ENCODE data around the gene LLPH. TPM values are rescaled to one million over a fixed set of nuclear protein-coding genes. Genes with fewer than 3 reads are reported as not detected.

LLPH gene
- total and polyA plus RNA-seq, 7 experiments from 2014 or later: 14.7 to 31.1 (median 28.4) TPM

DNA sequence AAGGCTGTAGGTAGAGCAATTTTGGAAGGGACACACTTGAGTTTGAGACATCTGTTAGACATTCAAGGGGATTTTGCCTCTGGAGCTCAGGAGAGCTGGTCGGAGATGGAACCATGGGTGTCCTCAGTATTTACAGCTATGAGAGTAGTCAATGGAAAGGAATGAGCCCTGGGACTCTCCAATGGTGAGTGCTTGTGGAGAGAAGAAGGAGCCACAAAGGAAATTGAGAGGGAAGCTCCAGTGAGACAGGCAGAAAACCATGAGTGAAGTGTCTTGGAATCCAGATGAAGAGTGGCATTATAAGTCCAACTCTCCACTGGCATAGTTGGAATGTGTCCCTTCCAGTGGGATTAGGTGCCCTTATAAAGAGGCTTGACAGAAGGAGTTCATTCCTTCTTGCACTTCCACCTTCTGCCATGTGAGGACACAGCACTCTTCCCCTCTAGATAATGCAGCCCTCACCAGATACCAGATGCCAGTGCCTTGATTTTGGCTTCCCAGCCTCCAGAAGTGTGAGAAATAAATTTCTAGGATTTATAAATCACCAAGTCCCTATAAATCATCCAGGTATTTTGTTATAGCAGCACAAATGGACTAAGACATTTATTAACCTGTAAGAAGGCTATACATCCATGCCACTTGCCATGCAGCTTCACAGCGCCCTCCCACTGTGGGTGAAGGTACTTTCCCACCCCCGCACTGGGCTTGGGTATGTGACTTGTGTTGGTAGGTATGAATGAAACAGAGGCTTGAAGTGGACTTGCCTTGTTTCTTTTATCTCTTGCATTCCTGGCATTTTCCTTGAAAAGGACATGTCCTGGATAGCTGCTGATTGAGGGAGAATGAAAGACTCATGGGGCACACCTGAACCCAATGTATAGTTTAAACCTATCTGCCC, 27.3 kb downstream of the LLPH start:
- DNase-seq (no peak), ATAC-seq (no peak)
- ChIA-PET POLR2A (no interaction called here), CTCF (interaction anchor here (0.6 kb wide), 1 partner anchor 36 kb away, joined by 3 read pairs; no protein-coding TSS in a partner anchor)
- H3K9me3 ChIP-seq (ENCODE audit: control insufficient read depth in 2 of 3, low read length in 3 of 3): no peaks in the 10 kb centered on the region
- Mint-ChIP-seq H3K36me3 (peaks cover 0 to 5% (median 0%) of the 10 kb centered on the region in 5 donors), H3K4me1 (peaks cover 2 to 7% (median 4%) of the 10 kb centered on the region in 7 donors), H3K27ac (no peak overlapping the region), H3K4me3 (no peak overlapping the region), H3K9me3 (peaks cover 0 to 20% (median 2%) of the 10 kb centered on the region in 11 donors), H3K27me3 (peaks cover 22 to 41% (median 33%) of the 10 kb centered on the region in 5 donors)
- H3K27me3 ChIP-seq (ENCODE audit: control insufficient read depth in 2 of 2, insufficient read depth in 2 of 2, low read length in 2 of 2): no peaks in the 10 kb centered on the region
- H3K4me1 ChIP-seq (ENCODE audit: control insufficient read depth in 2 of 2, insufficient read depth in 2 of 2, low read length in 2 of 2): no peaks in the 10 kb centered on the region
- H3K36me3 ChIP-seq (ENCODE audit: control insufficient read depth in 2 of 3, insufficient read depth in 3 of 3, low read length in 3 of 3): no peaks in the 10 kb centered on the region
- H3K27ac ChIP-seq (ENCODE audit: low read depth, low read length): no peak overlapping the region
- intact Hi-C loops (cut with micrococcal nuclease): no loop called here
- H3K4me3 ChIP-seq (ENCODE audit: low read length): no peak overlapping the region

DNA sequence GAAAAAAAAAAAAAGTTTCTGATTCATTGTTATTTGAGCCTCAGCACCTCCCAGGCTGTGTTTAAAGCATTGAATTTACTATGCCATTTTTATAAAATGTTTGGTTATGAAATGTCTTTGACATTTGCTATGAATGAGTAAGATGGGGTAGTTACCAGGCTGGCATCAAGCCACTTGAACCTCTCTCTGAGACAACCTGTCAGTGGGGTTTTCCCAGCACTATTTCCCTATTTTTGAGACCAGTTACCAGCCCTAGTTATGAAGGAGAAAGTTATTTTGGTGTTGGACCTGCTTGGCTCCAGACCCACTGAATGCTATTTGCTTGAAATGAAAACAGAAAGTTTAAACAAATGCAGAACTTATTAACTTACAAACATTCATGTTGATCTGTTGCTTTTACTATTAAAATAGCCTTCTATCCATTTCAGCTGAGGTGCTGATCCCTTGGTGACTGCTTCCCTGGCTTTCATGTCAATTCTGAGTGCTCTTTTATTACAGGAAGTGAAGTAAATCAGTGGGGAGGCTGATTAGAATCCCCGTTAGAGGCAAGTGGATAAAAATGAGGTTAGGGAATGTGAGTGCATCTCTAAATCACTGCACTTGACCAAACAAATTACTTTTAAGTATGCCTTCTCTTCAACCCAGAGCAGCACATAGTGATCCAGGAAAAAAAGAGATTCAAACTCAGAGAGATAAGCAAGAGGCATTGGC, 37.8 kb downstream of the LLPH start:
- Histone ChIP-seq H3K36me3 (ENCODE audit: control insufficient read depth in 2 of 3, insufficient read depth in 3 of 3, low read length in 3 of 3) (no peaks in the 10 kb centered on the region), H3K27me3 (ENCODE audit: control insufficient read depth in 2 of 2, insufficient read depth in 2 of 2, low read length in 2 of 2) (no peaks in the 10 kb centered on the region), H3K4me1 (ENCODE audit: control insufficient read depth in 2 of 2, insufficient read depth in 2 of 2, low read length in 2 of 2) (no peaks in the 10 kb centered on the region), H3K4me3 (ENCODE audit: low read length) (no peak overlapping the region), H3K27ac (ENCODE audit: low read depth, low read length) (no peak overlapping the region), H3K9me3 (ENCODE audit: control insufficient read depth in 2 of 3, low read length in 3 of 3) (no peaks in the 10 kb centered on the region)
- H3K4me1 Mint-ChIP-seq: peaks cover 0 to 2% (median 0%) of the 10 kb centered on the region in 7 donors
- intact Hi-C loops (cut with micrococcal nuclease): no loop called here
- ChIA-PET POLR2A (no interaction called here), CTCF (no interaction called here)
- no peak for DNase-seq
- H3K4me3 Mint-ChIP-seq: no peak overlapping the region
- ATAC-seq: peak; percentile 60
- H3K36me3 Mint-ChIP-seq: no peaks in the 10 kb centered on the region
- H3K27me3 Mint-ChIP-seq: peaks cover 17 to 32% (median 18%) of the 10 kb centered on the region in 5 donors
- no peak overlapping the region for H3K27ac Mint-ChIP-seq
- peaks cover 0 to 2% (median 0%) of the 10 kb centered on the region in 11 donors for H3K9me3 Mint-ChIP-seq

DNA sequence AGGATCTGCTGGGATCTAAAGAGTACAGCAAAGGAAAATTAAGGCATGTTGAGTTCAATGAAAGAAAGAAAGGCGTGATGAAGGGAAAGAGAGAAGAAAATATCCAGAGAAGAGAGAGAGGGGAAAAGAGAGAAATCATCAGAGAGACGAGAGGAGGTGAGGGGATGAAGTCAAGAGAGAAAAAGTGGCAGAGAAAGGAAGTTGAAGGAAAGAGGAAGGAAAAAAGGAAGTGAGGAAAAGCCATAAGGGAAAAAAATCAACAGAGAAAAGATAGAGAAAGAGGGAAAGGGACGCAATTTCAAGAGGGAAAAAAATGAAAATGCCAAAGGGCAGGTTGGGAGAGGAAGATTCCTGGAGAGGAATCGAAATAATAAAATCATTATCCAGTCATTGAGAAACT, 40.4 kb downstream of the LLPH start:
- intact Hi-C loops (cut with micrococcal nuclease): no loop called here
- Histone ChIP-seq H3K36me3 (ENCODE audit: control insufficient read depth in 2 of 3, insufficient read depth in 3 of 3, low read length in 3 of 3) (no peaks in the 10 kb centered on the region), H3K27me3 (ENCODE audit: control insufficient read depth in 2 of 2, insufficient read depth in 2 of 2, low read length in 2 of 2) (peaks cover 0 to 3% of the 10 kb centered on the region in 2 donors), H3K27ac (ENCODE audit: low read depth, low read length) (no peak overlapping the region), H3K9me3 (ENCODE audit: control insufficient read depth in 2 of 3, low read length in 3 of 3) (no peaks in the 10 kb centered on the region), H3K4me3 (ENCODE audit: low read length) (no peak overlapping the region), H3K4me1 (ENCODE audit: control insufficient read depth in 2 of 2, insufficient read depth in 2 of 2, low read length in 2 of 2) (no peaks in the 10 kb centered on the region)
- peaks cover 0 to 2% (median 0%) of the 10 kb centered on the region in 11 donors for H3K9me3 Mint-ChIP-seq
- peaks cover 21 to 37% (median 28%) of the 10 kb centered on the region in 5 donors for H3K27me3 Mint-ChIP-seq
- DNase-seq (no peak), ATAC-seq (no peak)
- ChIA-PET POLR2A (no interaction called here), CTCF (no interaction called here)
- H3K36me3 Mint-ChIP-seq: no peaks in the 10 kb centered on the region
- H3K4me1 Mint-ChIP-seq: peaks cover 0 to 2% (median 0%) of the 10 kb centered on the region in 7 donors
- no peak overlapping the region for H3K4me3 Mint-ChIP-seq
- no peak overlapping the region for H3K27ac Mint-ChIP-seq

DNA sequence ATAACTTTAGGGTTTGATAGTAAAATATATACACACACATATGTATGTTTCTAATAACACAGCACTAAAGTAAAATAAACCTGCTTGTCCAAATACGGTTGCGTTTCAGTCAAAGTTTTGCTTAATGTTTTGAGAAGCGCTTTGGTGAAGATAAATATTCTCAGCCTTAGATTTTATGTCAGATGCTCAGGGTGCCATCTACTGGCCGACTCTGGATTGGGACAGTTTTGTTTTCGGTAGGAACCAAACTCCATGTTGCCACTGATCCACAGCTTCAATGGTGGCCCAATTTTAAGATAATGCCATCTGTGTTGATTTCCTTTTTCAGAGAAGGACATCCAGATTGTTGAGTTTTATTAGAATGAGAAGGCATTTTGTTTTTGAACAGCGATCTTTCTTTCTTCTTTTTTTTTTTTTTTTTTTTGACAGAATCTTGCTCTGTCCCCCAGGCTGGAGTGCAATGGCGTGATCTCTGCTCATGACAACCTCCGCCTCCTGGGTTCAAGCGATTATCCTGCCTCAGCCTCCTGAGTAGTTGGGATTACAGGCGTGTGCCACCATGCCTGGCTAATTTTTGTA, 43.1 kb downstream of the LLPH start:
- intact Hi-C loops (cut with micrococcal nuclease): loop anchor here (1.0 to 10.0 kb wide), 6 partner anchors 531 to 1291 kb away; no protein-coding TSS in a partner anchor
- ChIA-PET CTCF (interaction anchor here (0.9 to 1.7 kb wide), 2 partner anchors 531 to 1199 kb away, joined by 4 to 6 read pairs; no protein-coding TSS in a partner anchor), POLR2A (no interaction called here)
- Histone ChIP-seq H3K27me3 (ENCODE audit: control insufficient read depth in 2 of 2, insufficient read depth in 2 of 2, low read length in 2 of 2) (peaks cover 0 to 5% of the 10 kb centered on the region in 2 donors), H3K36me3 (ENCODE audit: control insufficient read depth in 2 of 3, insufficient read depth in 3 of 3, low read length in 3 of 3) (no peaks in the 10 kb centered on the region), H3K4me1 (ENCODE audit: control insufficient read depth in 2 of 2, insufficient read depth in 2 of 2, low read length in 2 of 2) (no peaks in the 10 kb centered on the region), H3K9me3 (ENCODE audit: control insufficient read depth in 2 of 3, low read length in 3 of 3) (no peaks in the 10 kb centered on the region), H3K27ac (ENCODE audit: low read depth, low read length) (no peak overlapping the region), H3K4me3 (ENCODE audit: low read length) (no peak overlapping the region)
- peak in 7 of 9 donors; percentile 9 to 42 (median 29) for DNase-seq
- H3K4me1 Mint-ChIP-seq: no peaks in the 10 kb centered on the region
- H3K27me3 Mint-ChIP-seq: peaks cover 13 to 30% (median 27%) of the 10 kb centered on the region in 5 donors
- peak; percentile 72 for ATAC-seq
- H3K27ac Mint-ChIP-seq: no peak overlapping the region
- H3K4me3 Mint-ChIP-seq: no peak overlapping the region
- H3K9me3 Mint-ChIP-seq: peaks cover 0 to 21% (median 6%) of the 10 kb centered on the region in 11 donors
- H3K36me3 Mint-ChIP-seq: no peaks in the 10 kb centered on the region

DNA sequence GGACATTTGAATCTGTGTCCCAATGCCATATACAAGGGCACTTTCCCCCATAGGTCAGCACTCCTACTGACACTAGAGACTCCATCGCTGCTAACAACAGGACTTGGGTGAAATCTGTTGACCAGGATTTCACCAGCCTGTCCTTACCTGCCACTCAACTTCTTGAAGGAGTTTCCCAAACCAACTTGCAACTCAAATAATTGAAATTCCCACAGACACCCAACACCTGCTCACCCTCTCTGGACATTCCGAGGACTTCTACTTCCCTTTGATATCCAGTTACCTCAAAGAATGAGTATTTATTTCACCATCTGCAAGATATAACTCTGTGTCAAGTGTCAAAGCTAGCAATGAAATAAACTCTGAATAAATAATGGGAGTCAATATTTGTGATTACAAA, 44.6 kb downstream of the LLPH start:
- H3K4me3 ChIP-seq (ENCODE audit: low read length): no peak overlapping the region
- no peak overlapping the region for H3K27ac Mint-ChIP-seq
- H3K9me3 ChIP-seq (ENCODE audit: control insufficient read depth in 2 of 3, low read length in 3 of 3): no peaks in the 10 kb centered on the region
- ChIA-PET CTCF (no interaction called here), POLR2A (no interaction called here)
- ATAC-seq: no peak
- intact Hi-C loops (cut with micrococcal nuclease): loop anchor here (2.0 to 10.0 kb wide), 4 partner anchors 781 to 1289 kb away; no protein-coding TSS in a partner anchor
- H3K27ac ChIP-seq (ENCODE audit: low read depth, low read length): no peak overlapping the region
- H3K27me3 ChIP-seq (ENCODE audit: control insufficient read depth in 2 of 2, insufficient read depth in 2 of 2, low read length in 2 of 2): peaks cover 0 to 5% of the 10 kb centered on the region in 2 donors
- H3K4me1 ChIP-seq (ENCODE audit: control insufficient read depth in 2 of 2, insufficient read depth in 2 of 2, low read length in 2 of 2): no peaks in the 10 kb centered on the region
- H3K36me3 Mint-ChIP-seq: no peaks in the 10 kb centered on the region
- peaks cover 18 to 34% (median 28%) of the 10 kb centered on the region in 5 donors for H3K27me3 Mint-ChIP-seq
- H3K36me3 ChIP-seq (ENCODE audit: control insufficient read depth in 2 of 3, insufficient read depth in 3 of 3, low read length in 3 of 3): no peaks in the 10 kb centered on the region
- no peak overlapping the region for H3K4me3 Mint-ChIP-seq
- no peaks in the 10 kb centered on the region for H3K4me1 Mint-ChIP-seq
- H3K9me3 Mint-ChIP-seq: peaks cover 0 to 21% (median 6%) of the 10 kb centered on the region in 11 donors
- DNase-seq: no peak

DNA sequence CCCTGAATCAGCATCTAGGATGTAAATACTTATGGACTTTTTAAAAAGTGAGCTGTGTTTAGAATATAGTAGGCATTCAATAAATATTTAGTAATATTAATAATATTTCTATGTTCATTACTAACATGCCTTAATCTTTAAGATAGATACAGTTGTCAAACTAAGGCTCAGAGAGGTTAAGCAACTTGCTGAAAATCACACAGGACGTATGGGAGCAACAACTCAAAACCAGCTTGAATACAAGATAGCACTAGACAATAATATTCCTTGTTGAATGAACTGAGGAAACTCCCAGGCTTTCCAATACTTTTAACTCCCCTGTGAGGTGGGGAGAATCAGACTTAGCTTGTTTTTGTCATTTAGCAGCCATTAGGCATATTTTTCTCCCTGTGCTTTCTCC, 45.3 kb downstream of the LLPH start:
- ATAC-seq (no peak), DNase-seq (no peak)
- H3K36me3 ChIP-seq (ENCODE audit: control insufficient read depth in 2 of 3, insufficient read depth in 3 of 3, low read length in 3 of 3): no peaks in the 10 kb centered on the region
- Mint-ChIP-seq H3K9me3 (peaks cover 0 to 21% (median 6%) of the 10 kb centered on the region in 11 donors), H3K27me3 (peaks cover 22 to 34% (median 28%) of the 10 kb centered on the region in 5 donors), H3K4me1 (no peaks in the 10 kb centered on the region), H3K36me3 (no peaks in the 10 kb centered on the region), H3K4me3 (no peak overlapping the region), H3K27ac (no peak overlapping the region)
- ChIA-PET CTCF (interaction anchor here (1.0 kb wide), 1 partner anchor 528 kb away, joined by 3 read pairs; no protein-coding TSS in a partner anchor), POLR2A (no interaction called here)
- H3K4me1 ChIP-seq (ENCODE audit: control insufficient read depth in 2 of 2, insufficient read depth in 2 of 2, low read length in 2 of 2): no peaks in the 10 kb centered on the region
- no peak overlapping the region for H3K4me3 ChIP-seq (ENCODE audit: low read length)
- H3K27me3 ChIP-seq (ENCODE audit: control insufficient read depth in 2 of 2, insufficient read depth in 2 of 2, low read length in 2 of 2): peaks cover 0 to 5% of the 10 kb centered on the region in 2 donors
- no peak overlapping the region for H3K27ac ChIP-seq (ENCODE audit: low read depth, low read length)
- intact Hi-C loops (cut with micrococcal nuclease): loop anchor here in 1 of 2 donors (10.0 kb wide), 2 partner anchors 780 to 850 kb away; no protein-coding TSS in a partner anchor
- H3K9me3 ChIP-seq (ENCODE audit: control insufficient read depth in 2 of 3, low read length in 3 of 3): no peaks in the 10 kb centered on the region
